UCSD-AML1 (cell line): ENCODE results near the gene LONP2.
"Not testable (repeated sequence)": the region's sequence is repeated elsewhere in the genome, so short reads cannot be mapped to it uniquely, and the experiment has no call there.

Experiments used
- DNase-seq: peaks from one replicate; lab custom pipeline; 2025; ENCODE audit not compliant: unreplicated experiment; lab: John Stamatoyannopoulos, UW

LONP2 gene

GRCh38 chr16:48330189-48330840 is 86.2 kb downstream of the LONP2 start:
- DNase-seq, result no peak

GRCh38 chr16:48330841-48331192 is 86.7 kb downstream of the LONP2 start:
- no peak for DNase-seq

GRCh38 chr16:48332978-48333377 is 88.9 kb downstream of the LONP2 start:
- no peak for DNase-seq

- no peak for DNase-seq
Observed at GRCh38 chr16:48334325-48334724, 90.2 kb downstream of the LONP2 start.

GRCh38 chr16:48335961-48336360 is 91.9 kb downstream of the LONP2 start:
- DNase-seq, result no peak

- DNase-seq, result no peak
Observed at GRCh38 chr16:48340054-48340453, 96.0 kb downstream of the LONP2 start.

- no peak for DNase-seq
Observed at GRCh38 chr16:48342591-48342990, 98.5 kb downstream of the LONP2 start.

- DNase-seq, result no peak
Observed at GRCh38 chr16:48347191-48347865, 103.2 kb downstream of the LONP2 start.

- no peak for DNase-seq
Observed at GRCh38 chr16:48347980-48348379, 103.9 kb downstream of the LONP2 start.

- DNase-seq, result no peak
Observed at GRCh38 chr16:48350736-48351135, 106.6 kb downstream of the LONP2 start.

- DNase-seq, result no peak
Observed at GRCh38 chr16:48352648-48353390, 108.7 kb downstream of the LONP2 start.

- peak; percentile 63 for DNase-seq
Observed at GRCh38 chr16:48353565-48354163, 109.6 kb downstream of the LONP2 start.

GRCh38 chr16:48354385-48354784 is 110.3 kb downstream of the LONP2 start:
- DNase-seq, result not testable (repeated sequence)

GRCh38 chr16:48354877-48355855 is 111.1 kb downstream of the LONP2 start:
- DNase-seq, result no peak

GRCh38 chr16:48356633-48357376 is 112.7 kb downstream of the LONP2 start:
- DNase-seq, result no peak

GRCh38 chr16:48358419-48358818 is 114.3 kb downstream of the LONP2 start:
- DNase-seq, result no peak

GRCh38 chr16:48359983-48360382 is 115.9 kb downstream of the LONP2 start:
- DNase-seq, result no peak

GRCh38 chr16:48361012-48361411 is 116.9 kb downstream of the LONP2 start:
- DNase-seq, result no peak

- DNase-seq, result no peak
Observed at GRCh38 chr16:48361540-48362144, 117.5 kb downstream of the LONP2 start.
